Tibial nerve (tissue), 4 donors: Measurements from ENCODE around the gene KCP. TPM values are rescaled to one million over a fixed set of nuclear protein-coding genes. Genes with fewer than 3 reads are reported as not detected.

Experiments
- DNase-seq, 2 donors: peaks; one replicate each; pipeline ENCODE4 v3.0.0-alpha.2; 2019; ENCODE audit warnings: low spot score in 2 of 2
- H3K27ac ChIP-seq, 4 donors: fragments of 200-600 bp; sonication (generic) in 3 of 4; one replicate each; pipeline ENCODE4 v1.5.1; 2017 to 2019; ENCODE audit warnings: mild to moderate bottlenecking in 1 of 4
- H3K27me3 ChIP-seq, 2 donors: fragments of 200-600 bp; sonication (generic) in 1 of 2; one replicate each; pipeline versions ENCODE4 v1.5.1 to v1.6.0; 2017 to 2019
- H3K36me3 ChIP-seq, 3 donors: fragments of 200-600 bp; sonication (generic); one replicate each; pipeline ENCODE4 v1.5.1; 2018 to 2019
- H3K4me1 ChIP-seq, 4 donors: fragments of 200-600 bp; sonication (generic) in 3 of 4; one replicate each; pipeline ENCODE4 v1.5.1; 2017 to 2019
- H3K4me3 ChIP-seq, 4 donors: fragments of 200-600 bp; sonication (generic) in 3 of 4; one replicate each; pipeline ENCODE4 v1.5.1; 2017 to 2019; ENCODE audit warnings: mild to moderate bottlenecking in 1 of 4, moderate library complexity in 1 of 4
- H3K9me3 ChIP-seq, 4 donors: fragments of 200-600 bp; sonication (generic) in 3 of 4; one replicate each; pipeline ENCODE4 v1.5.1; 2017 to 2019
- CTCF ChIP-seq, 5 experiments: fragments of 200-600 bp in 3 of 5; fragments of 450-650 bp in 2 of 5; sonication (generic) in 3 of 5; IDR thresholded peaks; one replicate each; pipeline ENCODE4 v1.5.1; 2016 to 2019; ENCODE audit warnings: antibody characterized with exemption in 5 of 5, mild to moderate bottlenecking in 3 of 5, moderate library complexity in 2 of 5
- EP300 ChIP-seq, 2 donors: sonication (generic); formaldehyde crosslinking; IDR thresholded peaks; one replicate each; pipeline ENCODE4 v1.6.1; 2017; ENCODE audit warnings: antibody characterized with exemption in 2 of 2, mild to moderate bottlenecking in 1 of 2
- POLR2A ChIP-seq, 2 donors: fragments of 450-650 bp; IDR thresholded peaks; one replicate each; pipeline ENCODE4 v1.6.1; 2017; ENCODE audit warnings: antibody characterized with exemption in 2 of 2, mild to moderate bottlenecking in 2 of 2, moderate library complexity in 2 of 2
- WGBS, 2 donors: methylation state at CpG; one replicate each; pipeline ENCODE4 v1.1.5; 2018; 5-methylcytosine and 5-hydroxymethylcytosine counted together
- total RNA-seq, 4 donors: library from RNA; depleted of rRNA; stranded (reverse); fragments of >200 nt; gene quantifications; one replicate each; pipeline ENCODE4 v1.1.0, GENCODE V29; 2016

Gene KCP
- total RNA-seq, 4 donors from 2014 or later = 0.21 to 0.90 (median 0.40) TPM

- no peaks in the 10 kb centered on the region for H3K9me3 ChIP-seq
- DNase-seq = no peak
- peaks cover 0 to 23% of the 10 kb centered on the region in 2 donors for H3K27me3 ChIP-seq
- WGBS, 2 donors = 82 to 83% methylated on average over 18 to 26 of the region's 26 CpGs
- no peaks in the 10 kb centered on the region for H3K4me1 ChIP-seq
- H3K4me3 ChIP-seq = no peak overlapping the region
- TF ChIP-seq EP300 (IDR thresholded peaks at IDR 0.05) (no peak), POLR2A (IDR thresholded peaks at IDR 0.05) (no peak), CTCF (IDR thresholded peaks at IDR 0.05) (no peak)
- H3K27ac ChIP-seq = no peak overlapping the region
- no peaks in the 10 kb centered on the region for H3K36me3 ChIP-seq
These were observed 25.7 kb downstream of the KCP start for GRCh38 chr7:128884561-128885369.

GRCh38 chr7:128883622-128884448 lies 26.7 kb downstream of the KCP start:
- TF ChIP-seq POLR2A (IDR thresholded peaks at IDR 0.05) (no peak), CTCF (IDR thresholded peaks at IDR 0.05) (peak; percentile 83 to 95 (median 92)), EP300 (IDR thresholded peaks at IDR 0.05) (no peak)
- 45 to 46% methylated on average over 16 to 19 of the region's 19 CpGs for WGBS, 2 donors

GRCh38 chr7:128882134-128882533 lies 28.4 kb downstream of the KCP start:
- Histone ChIP-seq H3K9me3 (no peaks in the 10 kb centered on the region), H3K27ac (no peak overlapping the region), H3K36me3 (no peaks in the 10 kb centered on the region), H3K4me1 (no peaks in the 10 kb centered on the region), H3K27me3 (peaks cover 0 to 20% of the 10 kb centered on the region in 2 donors), H3K4me3 (no peak overlapping the region)
- 83 to 90% methylated on average over 8 of the region's 8 CpGs for WGBS, 2 donors
- no peak for TF ChIP-seq POLR2A (IDR thresholded peaks at IDR 0.05)
- no peak for TF ChIP-seq EP300 (IDR thresholded peaks at IDR 0.05)
- DNase-seq = no peak

More at GRCh38 chr7:128883622-128884448, 26.7 kb downstream of the KCP start:
- no peaks in the 10 kb centered on the region for H3K9me3 ChIP-seq
- peak; percentile 75 to 89 for DNase-seq
- peaks cover 0 to 23% of the 10 kb centered on the region in 2 donors for H3K27me3 ChIP-seq
- peak overlapping the region in 1 of 4 donors; percentile 3 for H3K4me3 ChIP-seq
- H3K36me3 ChIP-seq = no peaks in the 10 kb centered on the region
- H3K4me1 ChIP-seq = no peaks in the 10 kb centered on the region
- H3K27ac ChIP-seq = no peak overlapping the region

- 79 to 80% methylated on average over 10 of the region's 10 CpGs for WGBS, 2 donors
- Histone ChIP-seq H3K4me3 (no peak overlapping the region), H3K27ac (no peak overlapping the region), H3K9me3 (no peaks in the 10 kb centered on the region), H3K4me1 (no peaks in the 10 kb centered on the region), H3K36me3 (no peaks in the 10 kb centered on the region), H3K27me3 (peaks cover 0 to 15% of the 10 kb centered on the region in 2 donors)
- DNase-seq = no peak
- no peak for TF ChIP-seq EP300 (IDR thresholded peaks at IDR 0.05)
- no peak for TF ChIP-seq CTCF (IDR thresholded peaks at IDR 0.05)
- no peak for TF ChIP-seq POLR2A (IDR thresholded peaks at IDR 0.05)
These were observed 28.9 kb downstream of the KCP start for GRCh38 chr7:128881458-128882125.

GRCh38 chr7:128880791-128881457 lies 29.6 kb downstream of the KCP start:
- no peak overlapping the region for H3K4me3 ChIP-seq
- WGBS, 2 donors = 69 to 77% methylated on average over 11 of the region's 11 CpGs
- no peaks in the 10 kb centered on the region for H3K9me3 ChIP-seq
- no peaks in the 10 kb centered on the region for H3K4me1 ChIP-seq
- no peak for TF ChIP-seq POLR2A (IDR thresholded peaks at IDR 0.05)
- TF ChIP-seq CTCF (IDR thresholded peaks at IDR 0.05) = no peak
- TF ChIP-seq EP300 (IDR thresholded peaks at IDR 0.05) = no peak
- no peak for DNase-seq
- H3K36me3 ChIP-seq = no peaks in the 10 kb centered on the region
- no peak overlapping the region for H3K27ac ChIP-seq
- H3K27me3 ChIP-seq = peaks cover 0 to 8% of the 10 kb centered on the region in 2 donors
